GM10266 (cell line): Measurements from ENCODE around the gene EEF2.
A peak's percentile ranks its signal among the peaks of the same experiment; 100 is the strongest.

Source experiments
- DNase-seq: peaks from one replicate; pipeline ENCODE4 v3.0.0; 2012; ENCODE audit errors: extremely low spot score
- TF ChIP-seq, protein P1 (sequence below): IDR thresholded peaks from 2 replicates; pipeline ENCODE4 v1.5.1; 2012; ENCODE audit warnings: mild to moderate bottlenecking, low read depth; ENCODE audit not compliant: control insufficient read depth, insufficient read depth; ENCODE audit errors: missing control alignments

The EEF2 gene

DNA sequence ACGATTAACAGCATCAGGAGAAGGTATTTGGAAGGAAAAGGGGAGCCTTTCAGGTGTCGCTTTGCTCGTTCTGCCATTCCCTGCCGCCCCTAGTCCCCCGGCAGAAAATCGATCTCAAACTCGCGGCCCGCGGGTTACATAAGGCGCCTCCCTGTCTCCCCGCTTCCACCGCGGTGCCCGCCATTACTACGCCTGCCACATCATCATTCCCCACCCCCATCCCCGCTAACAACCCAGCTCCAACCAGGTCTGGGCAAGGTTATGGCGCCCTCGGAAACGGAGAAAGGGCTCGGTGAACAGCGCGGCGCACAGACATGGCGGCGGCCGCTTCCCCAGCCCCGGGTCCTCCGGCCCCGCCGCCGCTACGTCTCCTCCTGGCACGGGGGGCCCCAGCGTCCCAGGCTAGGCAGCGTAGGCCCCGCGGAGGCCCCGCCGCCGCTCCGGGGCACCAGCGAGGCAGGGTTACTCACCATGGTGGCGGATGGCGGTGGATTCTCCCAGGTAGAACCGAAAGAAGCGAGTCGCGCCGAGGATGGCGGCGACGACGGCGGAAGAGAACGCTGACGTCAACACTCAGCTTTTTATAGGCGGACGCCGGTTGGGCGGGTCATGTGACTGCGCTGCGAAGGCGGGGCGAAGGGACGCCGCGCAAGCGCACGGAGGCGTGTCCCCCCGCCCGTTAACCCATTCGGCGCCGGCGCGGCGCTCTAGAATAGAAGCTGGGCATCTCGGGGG is at the start of gene EEF2:
TSS of gene EEF2 (minus strand) at position 556 of the 735 bp plus-strand sequence. CDS start at position 473, 83 bp downstream.
- DNase-seq: peak; percentile 95
- TF ChIP-seq, protein P1, sequence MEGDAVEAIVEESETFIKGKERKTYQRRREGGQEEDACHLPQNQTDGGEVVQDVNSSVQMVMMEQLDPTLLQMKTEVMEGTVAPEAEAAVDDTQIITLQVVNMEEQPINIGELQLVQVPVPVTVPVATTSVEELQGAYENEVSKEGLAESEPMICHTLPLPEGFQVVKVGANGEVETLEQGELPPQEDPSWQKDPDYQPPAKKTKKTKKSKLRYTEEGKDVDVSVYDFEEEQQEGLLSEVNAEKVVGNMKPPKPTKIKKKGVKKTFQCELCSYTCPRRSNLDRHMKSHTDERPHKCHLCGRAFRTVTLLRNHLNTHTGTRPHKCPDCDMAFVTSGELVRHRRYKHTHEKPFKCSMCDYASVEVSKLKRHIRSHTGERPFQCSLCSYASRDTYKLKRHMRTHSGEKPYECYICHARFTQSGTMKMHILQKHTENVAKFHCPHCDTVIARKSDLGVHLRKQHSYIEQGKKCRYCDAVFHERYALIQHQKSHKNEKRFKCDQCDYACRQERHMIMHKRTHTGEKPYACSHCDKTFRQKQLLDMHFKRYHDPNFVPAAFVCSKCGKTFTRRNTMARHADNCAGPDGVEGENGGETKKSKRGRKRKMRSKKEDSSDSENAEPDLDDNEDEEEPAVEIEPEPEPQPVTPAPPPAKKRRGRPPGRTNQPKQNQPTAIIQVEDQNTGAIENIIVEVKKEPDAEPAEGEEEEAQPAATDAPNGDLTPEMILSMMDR: no peak

- no peak for DNase-seq
- TF ChIP-seq, protein P1: no peak
Measured at GRCh38 chr19:4034048-4035017, 49.1 kb upstream of the EEF2 start.

DNA sequence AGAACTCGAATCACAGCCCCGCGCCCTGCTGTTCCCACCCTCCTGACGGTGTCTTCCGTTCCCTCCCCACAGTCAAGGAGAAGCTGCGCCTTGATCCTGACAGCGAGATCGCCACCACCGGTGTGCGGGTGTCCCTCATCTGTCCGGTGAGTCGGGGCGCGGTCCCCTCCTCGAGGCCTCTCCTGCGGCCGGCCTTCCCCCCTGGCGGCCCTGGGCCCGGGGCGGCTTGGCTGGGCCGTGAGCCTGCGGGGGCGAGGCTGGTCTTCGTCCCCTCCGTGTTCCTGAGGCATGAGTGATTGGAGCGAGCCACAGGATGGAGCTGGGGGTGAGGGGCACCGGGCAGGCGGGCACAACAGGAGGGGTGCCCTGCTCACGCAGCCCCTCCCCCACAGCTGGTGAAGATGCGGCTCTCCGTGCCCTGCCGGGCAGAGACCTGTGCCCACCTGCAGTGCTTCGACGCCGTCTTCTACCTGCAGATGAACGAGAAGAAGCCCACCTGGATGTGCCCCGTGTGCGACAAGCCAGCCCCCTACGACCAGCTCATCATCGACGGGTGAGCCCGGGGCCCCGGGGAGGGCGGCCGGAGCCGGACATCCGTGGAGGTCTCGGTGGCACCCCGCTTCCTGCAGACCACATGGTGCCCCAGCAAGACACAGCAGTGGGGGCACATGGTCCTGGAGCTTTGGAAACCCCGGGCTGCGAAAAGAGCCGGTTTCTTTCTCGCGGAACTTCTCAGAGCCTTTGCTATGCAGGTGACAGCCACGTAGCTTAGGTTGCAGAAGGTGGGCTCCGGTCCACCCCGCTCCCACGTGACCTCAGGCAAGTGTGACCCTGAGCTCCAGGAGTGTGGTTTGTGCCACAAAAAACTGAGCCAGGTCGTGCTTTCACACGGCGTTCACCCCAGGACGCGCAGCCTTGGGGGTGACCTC is 48.0 kb upstream of the EEF2 start:
- DNase-seq: no peak
- TF ChIP-seq, protein P1: no peak

- TF ChIP-seq, protein P1: no peak
- no peak for DNase-seq
Measured at GRCh38 chr19:4032436-4032835, 47.2 kb upstream of the EEF2 start.

- no peak for DNase-seq
- TF ChIP-seq, protein P1: no peak
Measured at GRCh38 chr19:4031420-4031819, 46.2 kb upstream of the EEF2 start.

DNA sequence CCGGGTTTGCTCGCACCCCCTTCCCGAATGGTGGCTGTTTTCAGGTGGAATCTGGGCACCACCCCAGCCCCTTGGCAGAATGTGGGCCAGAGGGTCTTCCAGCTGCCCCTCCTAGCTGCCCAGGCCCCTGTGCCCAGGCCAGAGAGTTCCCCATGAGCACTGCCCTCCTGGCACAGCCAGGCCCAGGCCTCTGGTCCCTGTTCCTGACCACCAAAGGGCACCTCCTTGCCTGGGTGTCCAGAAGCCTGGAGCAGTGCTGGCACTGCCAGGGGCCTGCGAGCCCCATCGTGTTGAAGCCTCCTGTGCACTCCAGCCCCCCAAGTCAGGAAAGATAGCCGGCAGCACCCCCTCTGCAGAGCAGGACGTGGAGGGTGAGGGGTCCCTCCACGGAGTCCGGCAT is 45.7 kb upstream of the EEF2 start:
- TF ChIP-seq, protein P1: no peak
- no peak for DNase-seq
